Breast epithelium (tissue), 4 donors: ENCODE measurements around the gene NRXN3. TPM values are rescaled to one million over a fixed set of nuclear protein-coding genes. Genes with fewer than 3 reads are reported as not detected.

ENCODE experiments used
- DNase-seq, 2 donors: peaks; one replicate each; pipeline ENCODE4 v3.0.0-alpha.2; 2019; ENCODE audit warnings: low spot score in 2 of 2
- H3K27ac ChIP-seq, 2 donors: fragments of 200-600 bp; sonication (generic) in 1 of 2; one replicate each; pipeline ENCODE4 v1.5.1; 2016 to 2019; ENCODE audit warnings: mild to moderate bottlenecking in 1 of 2
- H3K27me3 ChIP-seq, 2 donors: fragments of 200-600 bp; sonication (generic) in 1 of 2; one replicate each; pipeline versions ENCODE4 v1.5.1 to v1.6.0; 2017 to 2019; ENCODE audit warnings: control low read depth in 1 of 2, mild to moderate bottlenecking in 1 of 2
- H3K36me3 ChIP-seq: fragments of 200-600 bp; one replicate; pipeline ENCODE4 v1.5.1; 2019
- H3K4me1 ChIP-seq, 2 donors: fragments of 200-600 bp; sonication (generic); one replicate each; pipeline ENCODE4 v1.5.1; 2016 to 2019; ENCODE audit warnings: control low read depth in 1 of 2
- H3K4me3 ChIP-seq, 3 donors: fragments of 200-600 bp; sonication (generic); 1 replicate in 2 of 3; 2 replicates in 1 of 3; pipeline ENCODE4 v1.5.1; 2016 to 2019; ENCODE audit warnings: mild to moderate bottlenecking in 3 of 3, moderate library complexity in 2 of 3
- H3K9me3 ChIP-seq, 2 donors: fragments of 200-600 bp; sonication (generic) in 1 of 2; one replicate each; pipeline ENCODE4 v1.5.1; 2016 to 2019; ENCODE audit warnings: control low read depth in 1 of 2
- POLR2A ChIP-seq: fragments of 450-650 bp; IDR thresholded peaks from one replicate; pipeline ENCODE4 v1.6.1; 2016; ENCODE audit warnings: antibody characterized with exemption, mild to moderate bottlenecking, moderate library complexity
- POLR2AphosphoS5 ChIP-seq, 3 donors: sonication (generic); formaldehyde crosslinking; IDR thresholded peaks; one replicate each; pipeline ENCODE4 v1.6.1; 2017; ENCODE audit warnings: antibody characterized with exemption in 3 of 3
- intact Hi-C: fragments of 100-400 bp; cut with DNase I; formaldehyde crosslinking; loops from one replicate; pipeline ENCODE4 v1.15.1; 2023; ENCODE audit warnings: low total_unique reads
- total RNA-seq, 3 donors: library from RNA; depleted of rRNA; stranded (reverse); fragments of >200 nt; gene quantifications; one replicate each; pipeline ENCODE4 v1.1.0, GENCODE V29; 2016
- TF ChIP-seq, protein P1 (sequence below), 3 donors: fragments of 450-650 bp; IDR thresholded peaks; one replicate each; pipeline ENCODE4 v1.5.1; 2016 to 2017; ENCODE audit warnings: antibody characterized with exemption in 3 of 3, mild to moderate bottlenecking in 3 of 3, moderate library complexity in 3 of 3

The NRXN3 gene
- total RNA-seq, 3 donors from 2014 or later = 2.9 to 3.6 (median 3.5) TPM

DNA sequence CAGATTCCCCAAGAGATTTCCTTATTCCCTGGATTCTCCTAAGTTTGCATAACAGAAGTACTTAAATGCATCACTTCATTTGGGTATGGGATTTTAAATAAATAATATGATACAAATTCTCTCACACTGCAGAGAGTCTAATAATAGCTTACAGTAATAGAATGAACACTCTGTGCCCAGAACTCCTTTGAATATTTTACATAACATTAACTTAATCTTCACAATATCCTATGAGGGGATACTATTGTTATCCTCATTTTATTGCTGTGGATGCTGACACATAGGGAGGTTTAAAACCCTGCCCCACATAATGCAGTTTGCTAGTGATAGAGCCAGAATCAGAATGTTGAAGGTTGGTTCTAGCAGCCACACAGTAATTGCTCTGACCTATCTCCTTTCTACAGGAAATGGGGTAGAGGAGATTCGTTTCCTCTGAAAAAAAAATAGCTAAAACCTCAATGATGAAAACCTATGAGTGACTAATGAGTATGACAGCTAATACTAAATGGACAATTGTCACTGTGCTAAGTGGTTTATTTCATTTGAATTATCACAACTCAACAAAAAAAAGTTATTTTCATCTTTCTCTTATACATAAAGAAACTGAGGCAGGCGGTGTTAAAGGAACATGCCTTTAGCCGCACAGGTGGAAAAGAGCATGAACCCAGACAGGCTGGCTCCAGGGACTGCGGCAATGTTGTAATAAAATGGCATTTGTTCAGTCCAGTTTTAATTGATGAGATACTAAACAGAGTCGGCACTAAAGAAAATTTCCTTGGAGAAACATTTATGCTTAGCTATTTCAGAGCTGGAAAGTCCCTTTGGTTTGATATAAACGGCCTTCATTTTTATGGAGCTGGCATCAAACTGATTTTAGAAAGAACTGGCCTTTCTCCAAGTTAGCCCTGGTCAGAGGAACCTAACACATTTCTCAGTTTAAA lies 880.9 kb downstream of the NRXN3 start:
- Histone ChIP-seq H3K27ac (no peak overlapping the region), H3K27me3 (no peaks in the 10 kb centered on the region), H3K9me3 (no peaks in the 10 kb centered on the region), H3K36me3 (no peaks in the 10 kb centered on the region), H3K4me1 (peaks cover 0 to 5% of the 10 kb centered on the region in 2 donors), H3K4me3 (no peak overlapping the region)
- no peak for DNase-seq
- TF ChIP-seq POLR2A = no peak
- no peak for TF ChIP-seq POLR2AphosphoS5 (IDR thresholded peaks at IDR 0.05)
- TF ChIP-seq, protein P1, sequence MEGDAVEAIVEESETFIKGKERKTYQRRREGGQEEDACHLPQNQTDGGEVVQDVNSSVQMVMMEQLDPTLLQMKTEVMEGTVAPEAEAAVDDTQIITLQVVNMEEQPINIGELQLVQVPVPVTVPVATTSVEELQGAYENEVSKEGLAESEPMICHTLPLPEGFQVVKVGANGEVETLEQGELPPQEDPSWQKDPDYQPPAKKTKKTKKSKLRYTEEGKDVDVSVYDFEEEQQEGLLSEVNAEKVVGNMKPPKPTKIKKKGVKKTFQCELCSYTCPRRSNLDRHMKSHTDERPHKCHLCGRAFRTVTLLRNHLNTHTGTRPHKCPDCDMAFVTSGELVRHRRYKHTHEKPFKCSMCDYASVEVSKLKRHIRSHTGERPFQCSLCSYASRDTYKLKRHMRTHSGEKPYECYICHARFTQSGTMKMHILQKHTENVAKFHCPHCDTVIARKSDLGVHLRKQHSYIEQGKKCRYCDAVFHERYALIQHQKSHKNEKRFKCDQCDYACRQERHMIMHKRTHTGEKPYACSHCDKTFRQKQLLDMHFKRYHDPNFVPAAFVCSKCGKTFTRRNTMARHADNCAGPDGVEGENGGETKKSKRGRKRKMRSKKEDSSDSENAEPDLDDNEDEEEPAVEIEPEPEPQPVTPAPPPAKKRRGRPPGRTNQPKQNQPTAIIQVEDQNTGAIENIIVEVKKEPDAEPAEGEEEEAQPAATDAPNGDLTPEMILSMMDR (IDR thresholded peaks at IDR 0.05) = no peak
- intact Hi-C loops = no loop called here

DNA sequence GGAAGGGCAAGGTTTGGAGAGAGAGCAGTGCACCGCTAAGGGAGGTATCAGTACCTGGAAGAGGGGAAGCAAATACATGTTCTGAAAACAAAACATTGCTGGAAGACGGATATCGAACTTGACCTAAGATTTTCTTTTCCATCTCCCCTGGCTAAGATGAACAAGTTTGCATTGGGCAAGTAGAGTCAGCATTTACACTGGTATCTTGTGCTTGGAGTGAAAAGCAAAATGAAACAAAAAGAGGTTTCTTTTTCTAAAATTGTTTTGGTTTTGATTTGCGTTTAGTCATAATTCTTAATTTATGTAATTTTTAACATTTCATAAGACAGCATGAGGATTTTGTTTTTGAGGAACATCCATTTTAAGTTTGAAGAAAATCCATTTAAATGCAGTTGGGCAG lies 881.6 kb downstream of the NRXN3 start:
- Histone ChIP-seq H3K9me3 (no peaks in the 10 kb centered on the region), H3K27ac (no peak overlapping the region), H3K36me3 (no peaks in the 10 kb centered on the region), H3K4me1 (peaks cover 0 to 5% of the 10 kb centered on the region in 2 donors), H3K27me3 (no peaks in the 10 kb centered on the region), H3K4me3 (no peak overlapping the region)
- TF ChIP-seq POLR2AphosphoS5 (IDR thresholded peaks at IDR 0.05) (no peak), POLR2A (no peak)
- TF ChIP-seq, protein P1 (IDR thresholded peaks at IDR 0.05) = no peak
- no peak for DNase-seq
- intact Hi-C loops = no loop called here

DNA sequence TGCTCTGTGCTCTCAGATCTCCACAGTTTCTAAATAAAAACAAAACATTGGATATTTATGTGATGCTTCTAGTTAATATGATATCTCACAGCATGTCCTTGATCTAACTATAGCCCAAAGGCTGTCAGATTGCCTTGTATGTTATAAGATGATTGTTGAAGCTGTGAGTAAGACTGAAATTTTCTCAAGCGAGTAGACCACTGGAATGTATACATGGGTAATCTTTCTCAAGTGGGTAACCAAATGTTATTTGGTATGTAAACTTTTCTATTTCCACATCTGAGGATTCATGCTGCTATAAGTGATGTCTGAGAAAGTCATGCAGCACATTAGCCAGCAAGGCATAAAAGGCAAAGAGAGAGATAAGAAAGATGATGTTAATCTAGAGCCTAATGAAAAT lies 886.7 kb downstream of the NRXN3 start:
- no peaks in the 10 kb centered on the region for H3K9me3 ChIP-seq
- no peak for DNase-seq
- H3K4me1 ChIP-seq = no peaks in the 10 kb centered on the region
- intact Hi-C loops = no loop called here
- H3K36me3 ChIP-seq = no peaks in the 10 kb centered on the region
- no peaks in the 10 kb centered on the region for H3K27me3 ChIP-seq
- TF ChIP-seq POLR2AphosphoS5 (IDR thresholded peaks at IDR 0.05) (no peak), POLR2A (no peak)
- TF ChIP-seq, protein P1 (IDR thresholded peaks at IDR 0.05) = no peak
- H3K4me3 ChIP-seq = no peak overlapping the region
- no peak overlapping the region for H3K27ac ChIP-seq

DNA sequence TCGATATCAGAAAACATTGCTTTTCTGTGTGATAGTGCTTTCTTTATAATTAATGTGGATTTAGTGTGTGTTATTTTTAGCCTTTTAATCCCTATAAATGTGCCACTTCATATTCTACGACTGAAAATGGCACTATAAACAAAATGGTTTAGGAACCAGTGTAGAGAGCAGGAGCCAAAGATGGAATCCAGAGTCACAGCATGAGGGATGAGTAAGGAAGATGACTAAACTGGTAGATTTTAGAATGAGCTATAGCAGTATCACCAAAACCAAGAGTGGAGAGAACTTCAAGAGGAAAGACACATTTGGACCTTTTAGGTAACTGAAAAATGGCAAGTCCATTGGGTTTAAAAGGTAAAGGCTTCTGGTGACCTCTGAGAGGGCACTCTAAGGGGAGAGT lies 887.2 kb downstream of the NRXN3 start:
- intact Hi-C loops = no loop called here
- TF ChIP-seq, protein P1 (IDR thresholded peaks at IDR 0.05) = no peak
- no peak for TF ChIP-seq POLR2A
- TF ChIP-seq POLR2AphosphoS5 (IDR thresholded peaks at IDR 0.05) = no peak
- H3K4me1 ChIP-seq = no peaks in the 10 kb centered on the region
- no peak for DNase-seq
- no peaks in the 10 kb centered on the region for H3K27me3 ChIP-seq
- H3K9me3 ChIP-seq = no peaks in the 10 kb centered on the region
- H3K36me3 ChIP-seq = no peaks in the 10 kb centered on the region
- H3K4me3 ChIP-seq = no peak overlapping the region
- no peak overlapping the region for H3K27ac ChIP-seq

DNA sequence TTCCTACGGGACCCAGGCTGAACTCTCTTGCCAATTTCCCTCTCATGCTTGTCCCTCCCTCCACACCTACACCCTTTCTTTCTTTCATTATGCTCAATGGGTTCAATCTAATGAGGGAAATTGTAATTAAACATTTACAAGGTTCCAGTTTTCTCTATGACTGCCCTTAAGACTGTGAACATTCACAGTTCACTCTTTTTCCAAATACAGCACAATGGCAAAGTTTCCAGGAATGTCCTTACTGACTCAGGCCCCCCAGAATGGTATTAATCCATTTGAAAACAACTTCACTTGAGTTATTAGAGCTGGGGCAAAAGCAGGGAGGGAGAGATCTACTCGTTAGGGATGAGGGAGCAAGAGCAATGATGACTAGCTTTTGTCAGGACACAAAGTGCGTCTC lies 892.1 kb downstream of the NRXN3 start:
- Histone ChIP-seq H3K4me3 (no peak overlapping the region), H3K9me3 (no peaks in the 10 kb centered on the region), H3K27me3 (no peaks in the 10 kb centered on the region), H3K27ac (no peak overlapping the region), H3K36me3 (no peaks in the 10 kb centered on the region), H3K4me1 (no peaks in the 10 kb centered on the region)
- intact Hi-C loops = no loop called here
- TF ChIP-seq POLR2AphosphoS5 (IDR thresholded peaks at IDR 0.05) (no peak), POLR2A (no peak)
- TF ChIP-seq, protein P1 (IDR thresholded peaks at IDR 0.05) = no peak
- DNase-seq = no peak
